Measurements from ENCODE around the gene AEBP1.
"Not testable (repeated sequence)": the region's sequence is repeated elsewhere in the genome, so short reads cannot be mapped to it uniquely, and the experiment has no call there.

The AEBP1 gene

GRCh38 chr7:44123190-44124003, 19.3 kb downstream of the AEBP1 start, which contains the start of gene POLD2:
POLD2 (minus strand) TSS chr7:44123548; CDS start chr7:44122053, 1,495 bp downstream.
- ATAC-seq (peak; percentile 100), DNase-seq (peak; percentile 99)
- Mint-ChIP-seq H3K9me3 (no peaks in the 10 kb centered on the region), H3K4me3 (peak within 1 kb of the TSS; percentile 88), H3K36me3 (ENCODE audit: low read depth) (peaks cover 32% of the 10 kb centered on the region), H3K4me1 (peaks cover 40% of the 10 kb centered on the region), H3K27me3 (no peaks in the 10 kb centered on the region), H3K27ac (peak within 1 kb of the TSS; percentile 75)

DNA sequence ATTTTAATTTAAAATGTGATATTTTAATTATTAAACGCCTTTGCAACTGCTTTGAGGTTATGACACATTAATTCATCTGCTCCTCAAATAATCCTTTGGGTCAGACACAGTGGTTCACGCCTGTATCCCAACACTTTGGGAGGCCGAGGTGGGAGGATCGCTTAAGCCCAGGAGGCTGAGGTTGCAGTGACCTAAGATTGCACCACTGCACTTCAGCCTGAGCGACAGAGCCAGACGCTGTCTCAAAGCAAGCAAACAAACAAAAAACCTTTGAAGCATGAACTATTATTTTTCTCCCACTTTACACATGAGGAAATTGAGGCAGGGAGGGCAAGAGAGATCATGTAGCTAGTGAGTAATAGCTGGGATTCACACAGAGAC, 20.7 kb downstream of the AEBP1 start:
- Mint-ChIP-seq H3K27ac (no peak overlapping the region), H3K4me1 (peaks cover 32% of the 10 kb centered on the region)

DNA sequence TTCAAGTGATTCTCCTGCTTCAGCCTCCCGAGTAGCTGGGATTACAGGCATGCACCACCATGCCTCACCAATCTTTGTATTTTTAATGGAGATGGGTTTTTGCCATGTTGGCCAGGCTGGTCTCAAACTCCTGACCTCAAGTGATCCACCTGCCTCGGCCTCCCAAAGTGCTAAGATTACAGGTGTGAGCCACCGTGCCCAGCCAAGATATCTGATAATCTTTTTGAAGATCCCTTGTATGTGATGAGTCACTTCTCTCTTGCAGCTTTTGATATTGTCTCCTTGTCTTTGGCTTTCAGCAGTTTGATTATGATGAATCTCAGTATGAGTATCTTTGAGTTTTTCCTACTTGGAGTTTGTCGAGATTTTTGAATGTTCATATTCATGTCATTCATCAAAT, 22.4 kb downstream of the AEBP1 start:
- not testable (repeated sequence) for H3K27me3 Mint-ChIP-seq, DNase-seq, H3K4me3 Mint-ChIP-seq, H3K27ac Mint-ChIP-seq, H3K9me3 Mint-ChIP-seq, ATAC-seq
- Mint-ChIP-seq H3K36me3 (ENCODE audit: low read depth) (peaks cover 10% of the 10 kb centered on the region), H3K4me1 (peaks cover 15% of the 10 kb centered on the region)

More for the DNA sequence above, 20.7 kb downstream of the AEBP1 start:
- ATAC-seq, result no peak
- no peak for DNase-seq
- Mint-ChIP-seq H3K4me3 (peak overlapping the region; percentile 12), H3K36me3 (ENCODE audit: low read depth) (peaks cover 26% of the 10 kb centered on the region), H3K27me3 (no peaks in the 10 kb centered on the region), H3K9me3 (no peaks in the 10 kb centered on the region)

DNA sequence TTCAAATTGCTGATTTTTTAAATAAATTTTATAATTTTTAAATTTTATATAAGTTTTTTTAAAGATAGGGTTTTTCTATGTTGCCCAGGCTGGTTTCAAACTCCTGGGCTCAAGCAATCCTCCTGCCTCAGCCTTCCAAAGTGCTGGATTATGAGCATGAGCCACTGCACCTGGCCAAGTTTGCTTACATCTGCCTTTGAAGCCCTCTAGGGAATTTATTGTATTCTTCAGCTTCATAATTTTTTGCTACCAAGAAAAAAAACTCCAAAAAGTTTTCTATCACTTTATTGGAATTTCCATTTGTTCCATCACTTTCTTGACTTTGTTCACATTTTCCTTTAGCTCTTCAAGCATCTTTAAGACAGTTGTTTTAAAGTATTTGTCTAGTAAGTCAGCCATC, 23.0 kb downstream of the AEBP1 start:
- DNase-seq (no peak), ATAC-seq (no peak)
- H3K27ac Mint-ChIP-seq, result no peak overlapping the region
- no peaks in the 10 kb centered on the region for H3K9me3 Mint-ChIP-seq
- H3K4me3 Mint-ChIP-seq, result no peak overlapping the region
- peaks cover 9% of the 10 kb centered on the region for H3K4me1 Mint-ChIP-seq
- H3K27me3 Mint-ChIP-seq, result no peaks in the 10 kb centered on the region
- H3K36me3 Mint-ChIP-seq (ENCODE audit: low read depth), result peaks cover 6% of the 10 kb centered on the region

- DNase-seq, result no peak
- ATAC-seq, result no peak
- H3K27ac Mint-ChIP-seq, result no peak overlapping the region
- H3K9me3 Mint-ChIP-seq, result no peaks in the 10 kb centered on the region
- no peaks in the 10 kb centered on the region for H3K27me3 Mint-ChIP-seq
- peaks cover 3% of the 10 kb centered on the region for H3K4me1 Mint-ChIP-seq
- no peaks in the 10 kb centered on the region for H3K36me3 Mint-ChIP-seq (ENCODE audit: low read depth)
- H3K4me3 Mint-ChIP-seq, result no peak overlapping the region
Measured at GRCh38 chr7:44128721-44129582, 24.8 kb downstream of the AEBP1 start.

- H3K4me1 Mint-ChIP-seq, result no peaks in the 10 kb centered on the region
- DNase-seq, result no peak
- no peaks in the 10 kb centered on the region for H3K36me3 Mint-ChIP-seq (ENCODE audit: low read depth)
- ATAC-seq, result peak; percentile 30
- H3K27me3 Mint-ChIP-seq, result no peaks in the 10 kb centered on the region
- H3K4me3 Mint-ChIP-seq, result no peak overlapping the region
- H3K9me3 Mint-ChIP-seq, result no peaks in the 10 kb centered on the region
- H3K27ac Mint-ChIP-seq, result no peak overlapping the region
Measured at GRCh38 chr7:44131173-44132029, 27.3 kb downstream of the AEBP1 start.

GRCh38 chr7:44132039-44132438, 27.9 kb downstream of the AEBP1 start:
- ATAC-seq (no peak), DNase-seq (no peak)
- Mint-ChIP-seq H3K4me1 (no peaks in the 10 kb centered on the region), H3K27me3 (no peaks in the 10 kb centered on the region), H3K4me3 (no peak overlapping the region), H3K27ac (peak overlapping the region; percentile 41), H3K36me3 (ENCODE audit: low read depth) (no peaks in the 10 kb centered on the region), H3K9me3 (no peaks in the 10 kb centered on the region)

DNA sequence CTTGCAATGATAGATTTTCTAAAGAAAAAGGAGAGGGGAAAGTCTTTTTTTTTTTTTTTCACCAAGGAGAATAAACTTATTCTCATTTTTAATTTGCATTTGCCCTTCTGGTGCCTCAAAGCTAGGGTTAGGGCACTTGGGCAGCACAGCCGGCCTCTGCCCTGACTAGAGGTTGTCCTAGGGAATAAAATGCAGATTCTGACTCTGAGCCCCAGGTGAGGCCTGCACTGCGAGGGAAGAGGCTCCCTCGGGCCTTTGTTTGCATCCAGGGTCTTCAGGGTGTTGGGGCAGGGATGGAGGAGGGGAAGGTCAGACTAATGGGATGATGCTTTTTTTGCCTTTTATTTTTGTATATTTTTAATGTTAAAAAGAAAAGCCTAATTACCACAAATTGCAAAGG, 29.1 kb downstream of the AEBP1 start:
- ATAC-seq, result no peak
- no peaks in the 10 kb centered on the region for H3K4me1 Mint-ChIP-seq
- no peaks in the 10 kb centered on the region for H3K27me3 Mint-ChIP-seq
- no peaks in the 10 kb centered on the region for H3K36me3 Mint-ChIP-seq (ENCODE audit: low read depth)
- no peak for DNase-seq
- H3K27ac Mint-ChIP-seq, result no peak overlapping the region
- H3K4me3 Mint-ChIP-seq, result no peak overlapping the region
- no peaks in the 10 kb centered on the region for H3K9me3 Mint-ChIP-seq

DNA sequence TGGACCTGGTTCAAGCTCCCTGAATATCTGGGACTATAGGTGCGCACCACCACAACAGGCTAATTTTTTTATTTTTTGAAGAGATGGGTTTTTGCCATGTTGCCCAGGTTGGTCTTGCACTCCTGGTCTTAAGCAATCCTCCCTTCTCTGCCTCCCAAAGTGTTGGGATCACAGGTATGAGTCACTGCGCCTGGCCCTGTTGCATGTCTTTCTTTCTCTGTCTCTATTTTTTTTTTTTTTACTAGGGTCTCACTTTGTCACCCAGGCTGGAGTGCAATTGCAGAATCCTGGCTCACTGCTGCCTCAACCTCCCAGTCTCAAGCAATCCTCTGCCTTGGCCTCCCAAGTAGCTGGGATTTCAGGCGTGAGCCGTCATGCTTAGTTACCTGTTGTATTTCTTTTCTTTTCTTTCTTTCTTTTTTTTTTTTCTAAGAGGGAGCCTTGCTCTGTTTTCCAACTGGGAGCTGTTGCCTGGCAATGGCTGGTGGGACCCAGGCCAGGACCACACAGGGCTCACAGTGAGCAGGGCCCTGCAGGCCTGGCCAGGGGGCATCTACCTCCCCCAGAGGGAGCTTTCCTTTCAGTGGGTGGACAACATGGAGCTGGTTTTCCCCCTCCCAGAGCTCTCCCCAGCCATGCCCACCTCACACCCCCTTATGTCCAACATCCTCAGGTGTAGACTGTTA, 30.9 kb downstream of the AEBP1 start:
- no peak overlapping the region for H3K4me3 Mint-ChIP-seq
- H3K36me3 Mint-ChIP-seq (ENCODE audit: low read depth), result no peaks in the 10 kb centered on the region
- DNase-seq, result no peak
- no peaks in the 10 kb centered on the region for H3K9me3 Mint-ChIP-seq
- ATAC-seq, result no peak
- no peaks in the 10 kb centered on the region for H3K27me3 Mint-ChIP-seq
- no peak overlapping the region for H3K27ac Mint-ChIP-seq
- H3K4me1 Mint-ChIP-seq, result no peaks in the 10 kb centered on the region

DNA sequence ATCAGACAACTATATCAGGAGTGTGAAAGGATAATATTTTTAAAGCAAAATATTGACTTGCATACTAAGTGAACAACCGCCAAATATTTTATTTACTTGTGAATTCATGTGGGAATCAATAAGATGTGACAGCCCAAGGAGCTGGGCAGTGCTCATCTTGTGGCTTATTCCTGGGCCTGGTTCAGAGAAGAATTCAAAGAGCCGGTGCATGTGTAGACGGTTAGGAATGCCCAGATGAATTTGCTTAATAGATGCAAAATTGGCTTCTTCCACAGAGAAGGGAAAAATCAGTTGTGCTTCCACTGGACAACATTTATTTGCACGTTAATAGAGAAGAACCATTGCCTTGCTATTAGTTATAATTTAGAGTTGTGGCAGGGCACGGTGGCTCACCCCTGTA, 32.6 kb downstream of the AEBP1 start:
- H3K27ac Mint-ChIP-seq, result no peak overlapping the region
- ATAC-seq, result no peak

DNA sequence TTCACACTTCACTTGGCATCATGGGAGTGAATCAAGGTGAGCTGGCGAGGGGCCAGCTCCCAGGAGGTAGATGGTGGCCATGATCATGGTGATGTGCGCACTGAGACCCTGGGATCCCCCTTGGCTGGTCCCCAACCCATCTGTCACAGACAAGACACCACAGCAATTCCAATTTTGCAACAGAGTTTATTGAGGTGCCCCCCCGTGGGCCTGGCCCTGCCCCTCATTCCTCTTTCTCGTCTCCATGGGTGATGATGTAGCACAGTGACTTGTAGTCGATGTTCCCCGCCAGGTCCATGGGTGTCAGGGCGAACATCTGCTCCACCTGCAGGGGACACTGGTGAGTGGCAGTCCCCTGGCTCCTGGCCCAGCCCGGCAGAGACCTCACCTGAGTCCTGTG, 34.6 kb downstream of the AEBP1 start:
- Mint-ChIP-seq H3K27ac (no peak overlapping the region), H3K27me3 (no peaks in the 10 kb centered on the region), H3K4me3 (no peak overlapping the region), H3K36me3 (ENCODE audit: low read depth) (no peaks in the 10 kb centered on the region), H3K9me3 (no peaks in the 10 kb centered on the region), H3K4me1 (no peaks in the 10 kb centered on the region)
- DNase-seq (no peak), ATAC-seq (no peak)

More for the DNA sequence above, 32.6 kb downstream of the AEBP1 start:
- no peak for DNase-seq
- H3K4me3 Mint-ChIP-seq, result no peak overlapping the region
- no peaks in the 10 kb centered on the region for H3K4me1 Mint-ChIP-seq
- no peaks in the 10 kb centered on the region for H3K27me3 Mint-ChIP-seq
- H3K36me3 Mint-ChIP-seq (ENCODE audit: low read depth), result no peaks in the 10 kb centered on the region
- H3K9me3 Mint-ChIP-seq, result no peaks in the 10 kb centered on the region

- Mint-ChIP-seq H3K36me3 (ENCODE audit: low read depth) (no peaks in the 10 kb centered on the region), H3K9me3 (no peaks in the 10 kb centered on the region), H3K4me1 (no peaks in the 10 kb centered on the region), H3K27me3 (no peaks in the 10 kb centered on the region), H3K27ac (no peak overlapping the region), H3K4me3 (no peak overlapping the region)
- DNase-seq (no peak), ATAC-seq (no peak)
Measured at GRCh38 chr7:44139311-44140010, 35.3 kb downstream of the AEBP1 start.

DNA sequence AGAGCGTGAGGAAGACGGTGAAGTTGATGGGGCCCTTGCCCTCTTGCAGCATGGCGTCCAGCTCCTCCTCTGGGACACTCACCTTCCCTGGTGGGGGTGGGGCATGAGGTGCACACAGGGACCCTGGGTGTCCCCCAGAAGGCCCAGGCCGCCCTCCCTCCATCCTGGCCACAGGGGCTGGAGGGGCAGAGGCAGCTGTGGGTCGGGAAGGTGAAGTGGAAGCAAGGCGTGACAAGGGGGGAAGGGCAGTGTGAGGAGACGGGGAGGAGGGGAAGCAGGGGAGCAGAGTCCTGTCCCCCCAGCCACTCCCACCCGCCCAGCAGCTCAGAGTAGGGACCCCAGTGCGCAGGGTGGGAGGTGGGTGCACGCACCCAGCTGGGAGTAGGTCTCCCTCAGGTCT, 36.2 kb downstream of the AEBP1 start:
- peaks cover 3% of the 10 kb centered on the region for H3K4me1 Mint-ChIP-seq
- no peak overlapping the region for H3K27ac Mint-ChIP-seq
- DNase-seq (no peak), ATAC-seq (no peak)
- peaks cover 4% of the 10 kb centered on the region for H3K27me3 Mint-ChIP-seq
- no peaks in the 10 kb centered on the region for H3K9me3 Mint-ChIP-seq
- no peaks in the 10 kb centered on the region for H3K36me3 Mint-ChIP-seq (ENCODE audit: low read depth)
- no peak overlapping the region for H3K4me3 Mint-ChIP-seq
